ENCODE results near the gene GALNT1. TPM values are rescaled to one million over a fixed set of nuclear protein-coding genes. Genes with fewer than 3 reads are reported as not detected.

GALNT1 gene
- total and polyA plus RNA-seq, 10 of the 15 experiments (the other 5 are each of a cell fraction or from before 2014, with no cell fraction given) = 8.0 to 53.7 (median 29.9) TPM

GRCh38 chr18:35592298-35592697 lies 10.8 kb downstream of the GALNT1 start (continued):
- TF ChIP-seq, protein P1, sequence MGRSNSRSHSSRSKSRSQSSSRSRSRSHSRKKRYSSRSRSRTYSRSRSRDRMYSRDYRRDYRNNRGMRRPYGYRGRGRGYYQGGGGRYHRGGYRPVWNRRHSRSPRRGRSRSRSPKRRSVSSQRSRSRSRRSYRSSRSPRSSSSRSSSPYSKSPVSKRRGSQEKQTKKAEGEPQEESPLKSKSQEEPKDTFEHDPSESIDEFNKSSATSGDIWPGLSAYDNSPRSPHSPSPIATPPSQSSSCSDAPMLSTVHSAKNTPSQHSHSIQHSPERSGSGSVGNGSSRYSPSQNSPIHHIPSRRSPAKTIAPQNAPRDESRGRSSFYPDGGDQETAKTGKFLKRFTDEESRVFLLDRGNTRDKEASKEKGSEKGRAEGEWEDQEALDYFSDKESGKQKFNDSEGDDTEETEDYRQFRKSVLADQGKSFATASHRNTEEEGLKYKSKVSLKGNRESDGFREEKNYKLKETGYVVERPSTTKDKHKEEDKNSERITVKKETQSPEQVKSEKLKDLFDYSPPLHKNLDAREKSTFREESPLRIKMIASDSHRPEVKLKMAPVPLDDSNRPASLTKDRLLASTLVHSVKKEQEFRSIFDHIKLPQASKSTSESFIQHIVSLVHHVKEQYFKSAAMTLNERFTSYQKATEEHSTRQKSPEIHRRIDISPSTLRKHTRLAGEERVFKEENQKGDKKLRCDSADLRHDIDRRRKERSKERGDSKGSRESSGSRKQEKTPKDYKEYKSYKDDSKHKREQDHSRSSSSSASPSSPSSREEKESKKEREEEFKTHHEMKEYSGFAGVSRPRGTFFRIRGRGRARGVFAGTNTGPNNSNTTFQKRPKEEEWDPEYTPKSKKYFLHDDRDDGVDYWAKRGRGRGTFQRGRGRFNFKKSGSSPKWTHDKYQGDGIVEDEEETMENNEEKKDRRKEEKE (IDR thresholded peaks at IDR 0.05) = no peak
- TF ChIP-seq SP1 (IDR thresholded peaks at IDR 0.05; ENCODE audit: low read depth, low read length) (no peak), TBL1XR1 (IDR thresholded peaks at IDR 0.05; ENCODE audit: low read depth, low read length) (no peak), HCFC1 (IDR thresholded peaks at IDR 0.05; ENCODE audit: low read length) (no peak), STAT1 (conservative IDR thresholded peaks at IDR 0.05) (no peak), KAT2A (conservative IDR thresholded peaks at IDR 0.05; ENCODE audit: control insufficient read depth, low read depth, low read length) (no peak), PML (IDR thresholded peaks at IDR 0.05; ENCODE audit: low read length) (no peak), MTA3 (IDR thresholded peaks at IDR 0.05; ENCODE audit: borderline replicate concordance, low read length) (no peak), BHLHE40 (IDR thresholded peaks at IDR 0.05; ENCODE audit: borderline replicate concordance in 1 of 2, low read depth in 2 of 2, low read length in 1 of 2) (no peak), IRF3 (IDR thresholded peaks at IDR 0.05) (no peak), ZBED1 (IDR thresholded peaks at IDR 0.05; ENCODE audit: borderline replicate concordance) (no peak), JUNB (IDR thresholded peaks at IDR 0.05) (peak; percentile 44; the same call in 1 of the 2 replicates), MTA2 (IDR thresholded peaks at IDR 0.05; ENCODE audit: low read depth) (peak; percentile 68; the same call in 1 of the 2 replicates), RBBP5 (conservative IDR thresholded peaks at IDR 0.05) (no peak), MEF2B (IDR thresholded peaks at IDR 0.05; ENCODE audit: partially characterized antibody, poor library complexity, severe bottlenecking) (peak; percentile 15), HSF1 (IDR thresholded peaks at IDR 0.05; ENCODE audit: low read depth, low read length) (no peak), BMI1 (IDR thresholded peaks at IDR 0.05; ENCODE audit: borderline replicate concordance) (no peak), PAX5 (IDR thresholded peaks at IDR 0.05; ENCODE audit: borderline replicate concordance, low read depth, low read length) (peak; percentile 61; the same call in 1 of the 2 replicates)
- TF ChIP-seq, protein P2, sequence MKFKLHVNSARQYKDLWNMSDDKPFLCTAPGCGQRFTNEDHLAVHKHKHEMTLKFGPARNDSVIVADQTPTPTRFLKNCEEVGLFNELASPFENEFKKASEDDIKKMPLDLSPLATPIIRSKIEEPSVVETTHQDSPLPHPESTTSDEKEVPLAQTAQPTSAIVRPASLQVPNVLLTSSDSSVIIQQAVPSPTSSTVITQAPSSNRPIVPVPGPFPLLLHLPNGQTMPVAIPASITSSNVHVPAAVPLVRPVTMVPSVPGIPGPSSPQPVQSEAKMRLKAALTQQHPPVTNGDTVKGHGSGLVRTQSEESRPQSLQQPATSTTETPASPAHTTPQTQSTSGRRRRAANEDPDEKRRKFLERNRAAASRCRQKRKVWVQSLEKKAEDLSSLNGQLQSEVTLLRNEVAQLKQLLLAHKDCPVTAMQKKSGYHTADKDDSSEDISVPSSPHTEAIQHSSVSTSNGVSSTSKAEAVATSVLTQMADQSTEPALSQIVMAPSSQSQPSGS (IDR thresholded peaks at IDR 0.05; ENCODE audit: low read length) = no peak; the same call in 1 of the 2 replicates
- TF ChIP-seq, protein P3, sequence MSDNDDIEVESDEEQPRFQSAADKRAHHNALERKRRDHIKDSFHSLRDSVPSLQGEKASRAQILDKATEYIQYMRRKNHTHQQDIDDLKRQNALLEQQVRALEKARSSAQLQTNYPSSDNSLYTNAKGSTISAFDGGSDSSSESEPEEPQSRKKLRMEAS (IDR thresholded peaks at IDR 0.05; ENCODE audit: low read depth, low read length) = no peak
- TF ChIP-seq, protein P4, sequence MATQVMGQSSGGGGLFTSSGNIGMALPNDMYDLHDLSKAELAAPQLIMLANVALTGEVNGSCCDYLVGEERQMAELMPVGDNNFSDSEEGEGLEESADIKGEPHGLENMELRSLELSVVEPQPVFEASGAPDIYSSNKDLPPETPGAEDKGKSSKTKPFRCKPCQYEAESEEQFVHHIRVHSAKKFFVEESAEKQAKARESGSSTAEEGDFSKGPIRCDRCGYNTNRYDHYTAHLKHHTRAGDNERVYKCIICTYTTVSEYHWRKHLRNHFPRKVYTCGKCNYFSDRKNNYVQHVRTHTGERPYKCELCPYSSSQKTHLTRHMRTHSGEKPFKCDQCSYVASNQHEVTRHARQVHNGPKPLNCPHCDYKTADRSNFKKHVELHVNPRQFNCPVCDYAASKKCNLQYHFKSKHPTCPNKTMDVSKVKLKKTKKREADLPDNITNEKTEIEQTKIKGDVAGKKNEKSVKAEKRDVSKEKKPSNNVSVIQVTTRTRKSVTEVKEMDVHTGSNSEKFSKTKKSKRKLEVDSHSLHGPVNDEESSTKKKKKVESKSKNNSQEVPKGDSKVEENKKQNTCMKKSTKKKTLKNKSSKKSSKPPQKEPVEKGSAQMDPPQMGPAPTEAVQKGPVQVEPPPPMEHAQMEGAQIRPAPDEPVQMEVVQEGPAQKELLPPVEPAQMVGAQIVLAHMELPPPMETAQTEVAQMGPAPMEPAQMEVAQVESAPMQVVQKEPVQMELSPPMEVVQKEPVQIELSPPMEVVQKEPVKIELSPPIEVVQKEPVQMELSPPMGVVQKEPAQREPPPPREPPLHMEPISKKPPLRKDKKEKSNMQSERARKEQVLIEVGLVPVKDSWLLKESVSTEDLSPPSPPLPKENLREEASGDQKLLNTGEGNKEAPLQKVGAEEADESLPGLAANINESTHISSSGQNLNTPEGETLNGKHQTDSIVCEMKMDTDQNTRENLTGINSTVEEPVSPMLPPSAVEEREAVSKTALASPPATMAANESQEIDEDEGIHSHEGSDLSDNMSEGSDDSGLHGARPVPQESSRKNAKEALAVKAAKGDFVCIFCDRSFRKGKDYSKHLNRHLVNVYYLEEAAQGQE (IDR thresholded peaks at IDR 0.05; ENCODE audit: low read depth, low read length) = no peak
